GM21737 (cell line): Measurements from ENCODE around the gene GOLGA3.

ENCODE experiments used
- ATAC-seq: cut with Tn5 transposase; IDR thresholded peaks from one replicate; pipeline ENCODE4 v1.9.1; 2021; ENCODE audit warnings: mild to moderate bottlenecking, moderate library complexity; ENCODE audit not compliant: unreplicated experiment

Gene GOLGA3

DNA sequence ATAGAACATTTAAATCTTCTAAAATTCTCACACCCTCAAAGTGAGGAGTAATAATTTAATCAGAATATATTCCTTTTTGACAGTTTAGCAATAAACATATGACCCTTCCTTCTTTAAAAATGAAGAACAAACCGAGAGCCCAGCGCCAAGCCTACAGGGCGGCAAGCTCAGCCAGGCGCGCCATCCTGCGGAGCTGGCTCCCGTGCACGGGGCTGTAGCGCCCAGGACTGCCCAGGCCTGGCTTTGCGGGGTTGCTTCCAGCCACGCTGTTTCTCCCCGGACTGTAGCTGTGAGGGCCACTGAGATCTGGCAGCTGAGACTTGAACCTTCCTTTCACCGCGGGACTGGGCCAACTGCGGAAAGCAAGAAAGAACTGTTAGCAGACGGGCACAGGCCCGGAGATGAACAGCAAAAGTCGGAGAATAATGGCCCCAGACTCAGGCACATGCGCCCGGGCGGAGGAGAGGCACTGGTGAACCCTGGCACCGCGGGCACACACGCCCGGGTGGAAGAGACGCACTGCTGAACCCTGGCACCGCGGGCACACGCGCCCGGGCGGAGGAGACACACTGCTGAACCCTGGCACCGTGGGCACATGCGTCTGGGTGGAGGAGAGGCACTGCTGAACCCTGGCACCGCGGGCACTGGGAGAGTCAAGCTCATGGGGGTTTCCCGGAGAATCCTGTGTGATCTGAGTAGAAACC, 101.4 kb downstream of the GOLGA3 start:
- no peak for ATAC-seq

DNA sequence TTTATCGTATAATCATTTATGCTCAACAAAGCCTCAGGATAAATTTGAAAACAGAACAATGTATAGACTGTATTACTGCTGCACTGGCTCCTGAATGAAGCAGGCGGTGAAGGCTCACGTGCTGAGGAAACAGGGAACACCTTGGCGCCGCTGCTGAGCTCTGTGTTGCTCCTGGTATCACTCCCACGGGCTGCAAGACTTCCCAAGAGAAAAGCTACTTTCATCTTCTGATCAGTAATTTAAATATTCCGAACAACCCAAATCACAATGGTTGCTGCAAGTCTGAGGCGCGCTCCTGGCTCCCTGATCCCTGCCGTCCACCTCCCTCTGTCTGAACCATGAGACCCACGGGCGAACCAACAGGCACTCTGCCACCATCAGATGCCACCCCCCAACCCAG, 102.3 kb downstream of the GOLGA3 start:
- no peak for ATAC-seq

- ATAC-seq = no peak
Observed at GRCh38 chr12:132724506-132725241, 104.0 kb downstream of the GOLGA3 start.

DNA sequence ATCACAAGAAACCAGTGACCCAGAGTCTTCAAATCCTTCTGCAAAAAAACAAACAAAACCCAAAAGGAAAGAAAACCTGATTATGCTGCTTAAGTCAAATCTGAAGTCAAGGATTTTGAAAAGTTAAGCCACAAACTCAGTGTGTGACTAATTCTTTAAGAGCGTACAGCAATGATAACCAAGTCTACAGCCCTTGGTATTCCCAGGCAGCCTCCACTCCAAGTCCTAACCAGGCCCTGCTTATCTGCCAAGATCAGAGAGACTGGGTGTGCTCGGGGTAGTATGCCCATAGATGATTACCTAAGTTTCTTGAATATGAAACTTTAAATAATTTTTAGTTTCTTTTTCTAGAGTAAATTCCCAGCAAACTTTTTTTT, 104.9 kb downstream of the GOLGA3 start:
- no peak for ATAC-seq

DNA sequence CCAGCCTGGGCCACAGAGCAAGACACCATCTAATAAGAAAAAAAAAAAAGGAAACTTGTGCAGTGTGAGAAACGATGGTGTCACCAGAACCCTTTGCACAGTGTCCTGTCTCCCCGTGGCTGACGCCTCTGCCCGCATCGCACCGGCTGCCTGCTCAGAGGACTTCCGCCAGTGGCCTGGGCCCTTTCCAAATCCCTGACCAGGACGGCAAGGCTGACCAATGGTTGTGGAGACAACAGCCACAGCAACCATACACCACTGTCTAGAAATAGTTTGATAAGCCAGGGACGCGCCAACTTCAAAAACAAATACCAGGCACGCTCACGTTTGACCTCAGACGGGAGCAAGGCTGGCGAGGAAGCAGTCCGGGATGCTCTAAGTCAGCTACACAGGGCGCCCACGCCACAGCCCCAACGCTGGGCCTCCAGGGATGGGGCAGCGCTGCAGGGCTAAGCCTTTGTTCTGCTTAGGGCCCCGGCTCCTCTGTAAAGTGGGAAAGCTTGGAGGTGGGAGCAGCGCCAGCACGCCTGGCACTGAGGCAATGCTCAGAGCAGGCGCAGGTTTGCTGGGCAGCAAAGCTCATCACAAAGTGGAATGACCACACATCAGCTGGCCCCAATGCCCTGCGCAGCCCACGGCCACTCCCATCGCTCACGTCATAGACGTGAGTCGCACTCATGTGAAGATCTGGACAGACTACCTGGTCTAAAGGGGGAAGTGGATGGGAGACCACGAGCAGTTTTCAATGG, 105.5 kb downstream of the GOLGA3 start:
- no peak for ATAC-seq

DNA sequence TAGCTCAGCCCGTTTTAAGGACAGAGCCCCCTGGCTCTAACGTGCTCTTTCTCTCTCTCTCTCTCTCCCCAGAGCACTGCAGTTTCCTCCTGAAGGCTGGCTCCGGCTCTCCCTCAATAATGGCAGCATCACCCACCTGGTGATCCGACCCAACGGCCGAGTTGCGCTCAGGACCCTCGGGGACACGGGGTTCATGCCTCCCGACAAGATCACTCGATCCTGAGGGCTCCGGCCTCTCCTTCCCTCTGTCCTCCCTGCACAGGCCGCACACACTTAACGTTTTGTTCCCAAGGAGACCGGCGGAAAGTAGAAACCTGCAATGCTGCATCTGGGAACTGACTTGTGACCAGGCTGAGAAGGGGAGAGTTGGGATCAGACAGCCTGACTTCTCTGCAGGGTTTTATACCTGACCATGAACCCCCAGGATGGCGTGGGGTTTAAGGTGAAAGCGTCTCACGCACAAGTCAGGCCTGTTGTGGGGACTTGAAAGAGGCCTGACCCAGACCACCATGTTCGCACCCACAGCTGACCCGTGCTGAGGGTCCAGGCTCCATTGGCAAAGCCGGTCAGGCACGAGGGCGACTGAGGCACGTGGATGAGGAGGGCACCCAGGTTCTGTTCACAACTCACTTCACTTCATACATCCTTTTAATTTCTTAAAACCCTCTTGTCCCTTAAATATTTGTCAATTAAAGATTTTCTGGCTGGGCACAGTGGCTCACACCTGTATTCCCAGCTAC, 107.9 kb downstream of the GOLGA3 start:
- no peak for ATAC-seq

DNA sequence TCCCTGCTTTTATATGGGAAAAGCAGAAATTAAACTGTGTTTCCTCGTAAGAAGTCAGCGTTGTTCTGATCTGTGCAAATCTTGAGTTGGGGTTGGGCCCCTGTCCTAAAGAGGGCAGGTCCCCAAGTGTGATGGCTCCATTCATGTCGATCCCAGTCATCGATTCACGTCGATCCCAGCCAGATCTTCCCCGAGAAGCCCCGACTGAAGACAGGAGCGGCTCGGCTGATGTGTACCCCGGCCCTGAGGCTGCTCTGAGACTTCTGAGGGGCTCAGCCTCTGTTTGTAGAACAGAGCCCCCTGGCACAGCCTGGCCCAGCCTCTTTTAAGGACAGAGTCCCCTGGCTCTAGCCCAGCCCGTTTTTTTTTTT, 108.7 kb downstream of the GOLGA3 start:
- no peak for ATAC-seq

DNA sequence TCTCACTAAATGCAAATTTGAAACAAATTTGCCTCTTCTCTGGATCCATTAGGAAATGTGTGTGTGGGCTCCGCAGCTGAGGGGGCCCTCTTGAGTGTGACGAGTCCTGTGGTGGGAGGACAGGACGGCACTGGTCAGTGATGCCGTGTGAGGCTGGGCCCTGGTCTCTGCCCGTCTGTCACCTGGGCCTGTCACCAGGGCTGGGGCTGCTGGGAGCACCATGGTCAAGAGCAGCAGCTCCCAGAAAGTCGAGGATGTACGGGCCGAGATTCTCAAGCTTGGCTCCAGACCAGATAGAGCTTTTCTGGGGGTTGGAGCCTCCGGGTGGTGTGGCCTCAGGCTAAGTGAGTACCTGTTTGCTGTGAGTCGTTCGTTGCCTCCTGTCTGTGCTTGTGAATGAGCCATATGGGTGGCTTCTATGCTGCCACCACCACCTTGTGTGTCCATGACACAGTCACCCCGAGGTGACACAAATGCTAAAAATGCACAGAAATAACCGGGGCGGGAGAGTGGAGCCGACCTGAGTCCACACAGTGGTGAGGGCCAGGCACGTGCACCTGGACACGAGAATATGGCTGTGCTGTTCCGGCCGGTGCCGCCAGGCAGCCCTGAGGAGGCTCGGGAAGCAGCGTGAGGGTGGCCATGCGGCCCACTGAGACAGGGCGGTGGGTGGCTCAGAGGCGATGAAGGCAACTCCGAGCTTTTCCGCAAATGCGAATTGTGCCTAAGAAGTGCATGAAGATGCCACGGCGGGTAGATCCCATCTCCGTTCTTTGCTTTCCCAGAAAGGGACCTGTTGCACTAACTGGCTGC, 109.3 kb downstream of the GOLGA3 start:
- no peak for ATAC-seq
